CD4-positive, CD25-positive, alpha-beta regulatory T cell (primary cell): ENCODE results near the gene CLIP4. TPM values are rescaled to one million over a fixed set of nuclear protein-coding genes. Genes with fewer than 3 reads are reported as not detected.

Experiments used
- ATAC-seq, 2 donors: fragments of 150-1000 bp; cut with Tn5 transposase; one replicate each; pipeline ENCODE4 v1.10.0; 2021; ENCODE audit warnings: low read depth in 2 of 2, moderate number of reproducible peaks in 2 of 2, moderate library complexity in 1 of 2
- DNase-seq, 3 donors: peaks; one replicate each; pipeline versions ENCODE4 v3.0.0 to v3.0.0-alpha.2; 2012 to 2022; ENCODE audit warnings: mixed read lengths in 1 of 3
- H3K27ac ChIP-seq: one replicate; pipeline ENCODE4 v1.7.0; 2013; ENCODE audit warnings: mild to moderate bottlenecking, low read length; ENCODE audit not compliant: insufficient read depth, poor library complexity, severe bottlenecking
- H3K27me3 ChIP-seq: one replicate; pipeline ENCODE4 v1.7.0; 2013; ENCODE audit warnings: low read length; ENCODE audit not compliant: control insufficient read depth, insufficient read depth
- H3K36me3 ChIP-seq: one replicate; pipeline ENCODE4 v1.7.0; 2013; ENCODE audit warnings: mild to moderate bottlenecking, low read length, moderate library complexity; ENCODE audit not compliant: control insufficient read depth, insufficient read depth
- H3K4me1 ChIP-seq: 2 replicates; pipeline ENCODE4 v1.7.0; 2013; ENCODE audit warnings: mild to moderate bottlenecking, low read length; ENCODE audit not compliant: insufficient read depth, control insufficient read depth, poor library complexity, severe bottlenecking
- H3K4me3 ChIP-seq: one replicate; pipeline ENCODE4 v1.7.0; 2013; ENCODE audit warnings: low read depth, mild to moderate bottlenecking, low read length, moderate library complexity
- H3K9me3 ChIP-seq, 2 experiments: 1 replicate in 1 of 2; 2 replicates in 1 of 2; pipeline ENCODE4 v1.7.0; 2013; ENCODE audit warnings: low read length in 2 of 2, mild to moderate bottlenecking in 1 of 2, moderate library complexity in 1 of 2; ENCODE audit not compliant: control insufficient read depth in 2 of 2
- H3K27ac Mint-ChIP-seq, 3 donors: one replicate each; pipeline ENCODE4 v1.8.0; 2020 to 2022; ENCODE audit warnings: mild to moderate bottlenecking in 3 of 3, mixed read lengths in 3 of 3, moderate library complexity in 2 of 3
- H3K27me3 Mint-ChIP-seq: one replicate; pipeline ENCODE4 v1.8.0; 2022; ENCODE audit warnings: mild to moderate bottlenecking, mixed read lengths
- H3K36me3 Mint-ChIP-seq: one replicate; pipeline ENCODE4 v1.8.0; 2020; ENCODE audit warnings: mixed read lengths
- H3K4me1 Mint-ChIP-seq, 4 donors: one replicate each; pipeline ENCODE4 v1.8.0; 2020 to 2022; ENCODE audit warnings: mixed read lengths in 4 of 4, mild to moderate bottlenecking in 1 of 4
- H3K4me3 Mint-ChIP-seq, 4 donors: one replicate each; pipeline ENCODE4 v1.8.0; 2020 to 2022; ENCODE audit warnings: mild to moderate bottlenecking in 4 of 4, mixed read lengths in 4 of 4, moderate library complexity in 3 of 4
- H3K9me3 Mint-ChIP-seq, 7 donors: one replicate each; pipeline ENCODE4 v1.8.0; 2020 to 2022; ENCODE audit warnings: mixed read lengths in 7 of 7, mild to moderate bottlenecking in 3 of 7, moderate library complexity in 2 of 7
- polyA plus RNA-seq, 4 donors: library from polyadenylated mRNA; unstranded; fragments of 300-500 nt; fragmentation: Illumina TruSeq; gene quantifications; one replicate each; pipeline ENCODE4 v1.2.3, GENCODE V29; 2021
- total RNA-seq: library from RNA; stranded (reverse); gene quantifications from one replicate; pipeline ENCODE4 v1.2.3, GENCODE V29; 2022

CLIP4 gene
- total and polyA plus RNA-seq, 5 donors from 2014 or later, result 13.5 to 37.7 (median 17.3) TPM

- no peaks in the 10 kb centered on the region for H3K9me3 ChIP-seq
- H3K27me3 ChIP-seq, result no peaks in the 10 kb centered on the region
- Mint-ChIP-seq H3K4me3 (no peak overlapping the region), H3K27ac (no peak overlapping the region), H3K27me3 (no peaks in the 10 kb centered on the region), H3K36me3 (peaks cover 16% of the 10 kb centered on the region), H3K9me3 (no peaks in the 10 kb centered on the region), H3K4me1 (peaks cover 0 to 4% (median 0%) of the 10 kb centered on the region in 4 donors)
- H3K36me3 ChIP-seq, result no peaks in the 10 kb centered on the region
- ATAC-seq (no peak), DNase-seq (no peak)
- H3K27ac ChIP-seq, result no peak overlapping the region
- H3K4me3 ChIP-seq, result no peak overlapping the region
- H3K4me1 ChIP-seq, result no peaks in the 10 kb centered on the region
Measured at GRCh38 chr2:29212009-29212408, 96.8 kb downstream of the CLIP4 start.

GRCh38 chr2:29213888-29214291, 98.7 kb downstream of the CLIP4 start:
- no peak for DNase-seq
- Mint-ChIP-seq H3K4me1 (peaks cover 0 to 4% (median 0%) of the 10 kb centered on the region in 4 donors), H3K9me3 (no peaks in the 10 kb centered on the region), H3K36me3 (peaks cover 7% of the 10 kb centered on the region), H3K27ac (peak overlapping the region in 1 of 3 donors; percentile 52), H3K4me3 (no peak overlapping the region), H3K27me3 (no peaks in the 10 kb centered on the region)
- Histone ChIP-seq H3K9me3 (no peaks in the 10 kb centered on the region), H3K4me1 (no peaks in the 10 kb centered on the region), H3K36me3 (no peaks in the 10 kb centered on the region), H3K27ac (no peak overlapping the region), H3K27me3 (no peaks in the 10 kb centered on the region), H3K4me3 (no peak overlapping the region)
- ATAC-seq, result no peak

- H3K9me3 ChIP-seq, result no peaks in the 10 kb centered on the region
- no peaks in the 10 kb centered on the region for H3K36me3 ChIP-seq
- ATAC-seq, result no peak
- H3K4me1 ChIP-seq, result no peaks in the 10 kb centered on the region
- Mint-ChIP-seq H3K9me3 (no peaks in the 10 kb centered on the region), H3K36me3 (peaks cover 7% of the 10 kb centered on the region), H3K27me3 (no peaks in the 10 kb centered on the region), H3K4me1 (peaks cover 0 to 4% (median 0%) of the 10 kb centered on the region in 4 donors), H3K27ac (no peak overlapping the region), H3K4me3 (no peak overlapping the region)
- no peaks in the 10 kb centered on the region for H3K27me3 ChIP-seq
- no peak overlapping the region for H3K4me3 ChIP-seq
- H3K27ac ChIP-seq, result no peak overlapping the region
- DNase-seq, result no peak
Measured at GRCh38 chr2:29215073-29215472, 99.9 kb downstream of the CLIP4 start.

GRCh38 chr2:29215739-29216608, 100.8 kb downstream of the CLIP4 start:
- H3K9me3 ChIP-seq, result no peaks in the 10 kb centered on the region
- no peaks in the 10 kb centered on the region for H3K36me3 ChIP-seq
- no peak for DNase-seq
- no peak overlapping the region for H3K27ac ChIP-seq
- no peak overlapping the region for H3K4me3 ChIP-seq
- peaks cover 7% of the 10 kb centered on the region for H3K36me3 Mint-ChIP-seq
- no peaks in the 10 kb centered on the region for H3K4me1 ChIP-seq
- ATAC-seq, result no peak
- H3K4me3 Mint-ChIP-seq, result no peak overlapping the region
- H3K27me3 ChIP-seq, result no peaks in the 10 kb centered on the region
- no peak overlapping the region for H3K27ac Mint-ChIP-seq
- no peaks in the 10 kb centered on the region for H3K9me3 Mint-ChIP-seq
- peaks cover 0 to 4% (median 0%) of the 10 kb centered on the region in 4 donors for H3K4me1 Mint-ChIP-seq
- no peaks in the 10 kb centered on the region for H3K27me3 Mint-ChIP-seq

GRCh38 chr2:29216609-29216909, 101.3 kb downstream of the CLIP4 start:
- H3K27ac Mint-ChIP-seq, result no peak overlapping the region
- H3K9me3 ChIP-seq, result no peaks in the 10 kb centered on the region
- no peak overlapping the region for H3K4me3 ChIP-seq
- H3K36me3 Mint-ChIP-seq, result peaks cover 7% of the 10 kb centered on the region
- no peaks in the 10 kb centered on the region for H3K36me3 ChIP-seq
- H3K27me3 ChIP-seq, result no peaks in the 10 kb centered on the region
- ATAC-seq, result no peak
- no peak overlapping the region for H3K4me3 Mint-ChIP-seq
- H3K27ac ChIP-seq, result no peak overlapping the region
- no peaks in the 10 kb centered on the region for H3K27me3 Mint-ChIP-seq
- H3K4me1 Mint-ChIP-seq, result peaks cover 0 to 4% (median 0%) of the 10 kb centered on the region in 4 donors
- DNase-seq, result no peak
- H3K9me3 Mint-ChIP-seq, result no peaks in the 10 kb centered on the region
- no peaks in the 10 kb centered on the region for H3K4me1 ChIP-seq

- H3K36me3 ChIP-seq, result no peaks in the 10 kb centered on the region
- ATAC-seq (no peak), DNase-seq (no peak)
- no peak overlapping the region for H3K27ac ChIP-seq
- no peaks in the 10 kb centered on the region for H3K27me3 Mint-ChIP-seq
- H3K4me1 Mint-ChIP-seq, result peaks cover 0 to under 1% (median 0%) of the 10 kb centered on the region in 4 donors
- H3K4me3 ChIP-seq, result no peak overlapping the region
- H3K9me3 ChIP-seq, result no peaks in the 10 kb centered on the region
- no peaks in the 10 kb centered on the region for H3K27me3 ChIP-seq
- no peaks in the 10 kb centered on the region for H3K4me1 ChIP-seq
- H3K27ac Mint-ChIP-seq, result no peak overlapping the region
- no peaks in the 10 kb centered on the region for H3K36me3 Mint-ChIP-seq
- H3K4me3 Mint-ChIP-seq, result no peak overlapping the region
- no peaks in the 10 kb centered on the region for H3K9me3 Mint-ChIP-seq
Measured at GRCh38 chr2:29218071-29218470, 102.9 kb downstream of the CLIP4 start.

GRCh38 chr2:29218550-29219125, 103.4 kb downstream of the CLIP4 start:
- Histone ChIP-seq H3K4me1 (no peaks in the 10 kb centered on the region), H3K4me3 (no peak overlapping the region), H3K9me3 (no peaks in the 10 kb centered on the region), H3K36me3 (no peaks in the 10 kb centered on the region), H3K27ac (no peak overlapping the region), H3K27me3 (no peaks in the 10 kb centered on the region)
- ATAC-seq, result no peak
- H3K4me3 Mint-ChIP-seq, result no peak overlapping the region
- H3K9me3 Mint-ChIP-seq, result no peaks in the 10 kb centered on the region
- H3K36me3 Mint-ChIP-seq, result no peaks in the 10 kb centered on the region
- H3K27me3 Mint-ChIP-seq, result no peaks in the 10 kb centered on the region
- no peaks in the 10 kb centered on the region for H3K4me1 Mint-ChIP-seq
- H3K27ac Mint-ChIP-seq, result no peak overlapping the region
- no peak for DNase-seq

GRCh38 chr2:29219374-29219773, 104.2 kb downstream of the CLIP4 start:
- no peaks in the 10 kb centered on the region for H3K4me1 ChIP-seq

More at GRCh38 chr2:29219374-29219773, 104.2 kb downstream of the CLIP4 start:
- ATAC-seq, result no peak
- no peak for DNase-seq
- H3K4me3 Mint-ChIP-seq, result no peak overlapping the region
- no peaks in the 10 kb centered on the region for H3K4me1 Mint-ChIP-seq
- H3K27me3 Mint-ChIP-seq, result no peaks in the 10 kb centered on the region
- no peak overlapping the region for H3K27ac Mint-ChIP-seq
- no peak overlapping the region for H3K4me3 ChIP-seq
- H3K36me3 ChIP-seq, result no peaks in the 10 kb centered on the region
- H3K27me3 ChIP-seq, result no peaks in the 10 kb centered on the region
- H3K27ac ChIP-seq, result no peak overlapping the region
- no peaks in the 10 kb centered on the region for H3K9me3 ChIP-seq
- H3K36me3 Mint-ChIP-seq, result no peaks in the 10 kb centered on the region
- H3K9me3 Mint-ChIP-seq, result no peaks in the 10 kb centered on the region
